Ishikawa (cell line): Measurements from ENCODE around the gene C20orf141.

Experiments used
- CEBPB ChIP-seq: IDR thresholded peaks from 2 replicates; pipeline ENCODE4 v1.6.1; 2012
- CREB1 ChIP-seq: IDR thresholded peaks from 2 replicates; pipeline ENCODE4 v1.6.1; 2012; ENCODE audit warnings: low read depth
- EGR1 ChIP-seq: IDR thresholded peaks from 2 replicates; pipeline ENCODE4 v1.6.1; 2012
- EP300 ChIP-seq: IDR thresholded peaks from 2 replicates; pipeline ENCODE4 v1.6.1; 2012; ENCODE audit warnings: borderline replicate concordance
- FOXM1 ChIP-seq: IDR thresholded peaks from 2 replicates; pipeline ENCODE4 v1.6.1; 2012; ENCODE audit warnings: low read depth, borderline replicate concordance
- MAX ChIP-seq: IDR thresholded peaks from 2 replicates; pipeline ENCODE4 v1.6.1; 2012
- NFIC ChIP-seq: IDR thresholded peaks from 2 replicates; pipeline ENCODE4 v1.6.1; 2012
- RAD21 ChIP-seq: IDR thresholded peaks from 2 replicates; pipeline ENCODE4 v1.6.1; 2012; ENCODE audit warnings: low read depth
- REST ChIP-seq: IDR thresholded peaks from 2 replicates; pipeline ENCODE4 v1.6.1; 2012; ENCODE audit warnings: low read depth, mild to moderate bottlenecking
- TAF1 ChIP-seq: IDR thresholded peaks from 2 replicates; pipeline ENCODE4 v1.6.1; 2012; ENCODE audit warnings: low read depth, mild to moderate bottlenecking
- TCF12 ChIP-seq: IDR thresholded peaks from 2 replicates; pipeline ENCODE4 v1.6.1; 2012; ENCODE audit warnings: low read depth
- TEAD4 ChIP-seq: IDR thresholded peaks from 2 replicates; pipeline ENCODE4 v1.6.1; 2012
- USF1 ChIP-seq: IDR thresholded peaks from 2 replicates; pipeline ENCODE4 v1.6.1; 2012
- YY1 ChIP-seq: IDR thresholded peaks from 2 replicates; pipeline ENCODE4 v1.6.1; 2012; ENCODE audit warnings: low read depth
- ZBTB7A ChIP-seq: IDR thresholded peaks from 2 replicates; pipeline ENCODE4 v1.6.1; 2012; ENCODE audit warnings: low read depth

The C20orf141 gene

GRCh38 chr20:2849529-2849928 lies 34.7 kb downstream of the C20orf141 start:
- TF ChIP-seq TAF1 (no peak), RAD21 (no peak), CREB1 (no peak), EGR1 (no peak), TEAD4 (no peak), EP300 (no peak), NFIC (no peak), ZBTB7A (no peak), YY1 (no peak), MAX (no peak), CEBPB (no peak), TCF12 (no peak)

DNA sequence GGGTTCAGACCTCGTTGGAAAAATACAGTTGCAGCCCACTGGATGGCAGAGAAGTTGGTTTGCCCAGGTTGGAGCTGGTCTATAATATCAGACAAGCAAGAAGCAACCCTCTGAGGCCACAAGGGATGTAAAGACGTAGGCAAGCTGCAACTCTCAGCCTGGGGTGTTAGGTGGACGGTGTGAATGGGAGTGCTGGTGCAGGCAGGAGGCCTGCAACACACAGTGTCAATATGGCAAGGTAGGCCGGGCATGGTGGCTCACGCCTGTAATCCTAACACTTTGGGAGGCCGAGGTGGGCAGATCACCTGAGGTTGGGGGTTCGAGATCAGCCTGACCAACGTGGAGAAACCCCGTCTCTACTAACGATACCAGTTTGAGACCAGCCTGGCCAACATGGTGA lies 36.3 kb downstream of the C20orf141 start:
- TF ChIP-seq NFIC, result no peak
- no peak for TF ChIP-seq TCF12
- TF ChIP-seq TEAD4, result no peak
- TF ChIP-seq YY1, result no peak
- TF ChIP-seq EP300, result no peak
- TF ChIP-seq CEBPB, result no peak
- no peak for TF ChIP-seq ZBTB7A
- TF ChIP-seq MAX, result no peak
- no peak for TF ChIP-seq REST
- TF ChIP-seq FOXM1, result no peak
- no peak for TF ChIP-seq USF1
- no peak for TF ChIP-seq RAD21
- no peak for TF ChIP-seq TAF1
- TF ChIP-seq EGR1, result no peak
- TF ChIP-seq CREB1, result no peak

DNA sequence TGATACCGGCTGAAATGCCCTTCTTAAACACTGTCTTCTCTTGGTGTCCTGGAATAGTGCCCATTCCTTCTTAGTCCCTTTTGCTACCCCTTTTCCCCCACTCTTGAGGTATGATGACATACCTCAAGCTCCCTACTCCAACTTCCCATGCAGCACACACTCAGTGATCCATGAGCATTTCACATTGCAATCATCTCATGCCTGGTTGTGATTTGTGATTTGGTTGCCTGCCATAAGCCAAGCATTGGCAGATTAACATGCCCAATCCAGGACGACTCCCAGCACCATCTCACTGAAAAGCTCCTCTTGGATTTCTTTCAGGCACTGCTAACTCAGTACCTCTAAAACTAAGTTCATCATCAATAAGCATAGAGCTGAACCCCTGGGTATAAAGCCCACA lies 43.8 kb downstream of the C20orf141 start:
- TF ChIP-seq EP300, result no peak

DNA sequence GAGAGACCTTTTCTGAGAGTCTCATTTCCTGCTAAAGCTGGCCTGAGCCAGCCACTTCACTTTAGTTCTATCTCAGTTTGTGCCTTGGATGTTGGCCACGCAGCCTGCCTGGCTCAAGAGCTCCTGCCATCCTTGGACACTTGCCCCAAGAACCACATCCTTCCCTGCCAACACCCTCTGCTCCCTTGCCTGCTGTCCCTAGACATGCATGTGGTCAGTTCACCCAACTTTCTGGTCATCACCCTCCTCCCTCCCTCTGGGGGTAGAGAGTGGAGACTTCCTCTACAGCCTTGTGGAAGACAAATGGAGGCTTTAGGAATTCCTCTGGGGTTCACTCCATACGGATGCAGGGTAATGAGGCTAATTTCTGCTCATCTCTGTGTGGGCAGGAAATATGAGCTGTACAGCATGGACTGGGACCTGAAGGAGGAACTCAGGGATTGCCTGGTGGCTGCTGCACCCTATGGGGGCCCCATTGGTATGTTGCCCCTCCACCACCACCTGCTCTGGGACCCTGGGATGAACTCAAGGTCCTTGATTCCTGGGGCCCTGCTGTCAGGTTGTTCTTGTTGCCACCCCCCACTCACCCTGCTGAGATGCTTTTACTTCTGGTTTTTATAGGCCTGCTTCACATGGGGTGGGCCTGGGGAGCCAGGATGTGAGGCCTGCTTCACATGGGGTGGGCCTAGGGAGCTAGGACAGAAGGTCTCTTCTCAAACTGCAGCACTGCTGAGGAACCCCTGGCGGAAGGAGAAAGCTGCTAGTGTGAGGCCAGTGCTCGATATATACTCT lies 44.7 kb downstream of the C20orf141 start:
- TF ChIP-seq ZBTB7A (no peak), EGR1 (no peak), EP300 (no peak), REST (no peak), TCF12 (no peak), CREB1 (no peak), USF1 (no peak)

DNA sequence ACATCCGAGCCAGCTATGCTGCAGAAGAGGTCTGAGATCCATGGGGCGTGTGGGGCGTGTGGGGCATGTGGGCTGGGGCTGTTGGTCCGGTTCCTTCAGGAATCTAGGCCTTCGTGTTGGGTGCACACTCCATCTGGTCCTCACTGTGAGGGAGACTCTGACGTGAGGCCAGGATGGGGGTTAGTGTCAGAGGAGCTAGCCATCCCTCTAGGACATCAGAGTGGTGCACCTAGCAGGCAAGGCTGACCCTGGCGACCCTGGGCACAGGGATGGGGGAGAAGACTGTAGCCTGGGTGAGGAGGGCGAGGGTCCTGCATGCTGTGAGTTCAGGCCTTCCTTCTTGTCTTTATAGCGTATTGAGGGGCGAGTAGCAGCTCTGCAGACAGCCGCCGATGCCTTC lies 49.8 kb downstream of the C20orf141 start:
- TF ChIP-seq NFIC (no peak), TAF1 (no peak), REST (no peak), USF1 (no peak), EGR1 (no peak), ZBTB7A (no peak), EP300 (no peak), TEAD4 (no peak), CREB1 (no peak), CEBPB (no peak), FOXM1 (no peak)
